Retina (tissue), 1 donor: ENCODE results near the gene WDR36.
A peak's percentile ranks its signal among the peaks of the same experiment; 100 is the strongest.
"Not testable (repeated sequence)": the region's sequence is repeated elsewhere in the genome, so short reads cannot be mapped to it uniquely, and the experiment has no call there.

Source experiments
- DNase-seq: peaks from one replicate; pipeline ENCODE4 v3.0.0-alpha.2; 2016

The WDR36 gene

GRCh38 chr5:111141471-111141870 lies 49.3 kb downstream of the WDR36 start:
- not testable (repeated sequence) for DNase-seq

GRCh38 chr5:111142932-111143331 lies 50.8 kb downstream of the WDR36 start:
- no peak for DNase-seq

GRCh38 chr5:111143910-111144309 lies 51.8 kb downstream of the WDR36 start:
- DNase-seq: no peak

- no peak for DNase-seq
Measured at GRCh38 chr5:111144352-111144930, 52.3 kb downstream of the WDR36 start.

GRCh38 chr5:111146053-111146452 lies 53.9 kb downstream of the WDR36 start:
- DNase-seq: no peak

- no peak for DNase-seq
Measured at GRCh38 chr5:111147502-111147901, 55.4 kb downstream of the WDR36 start.

GRCh38 chr5:111151998-111152397 lies 59.9 kb downstream of the WDR36 start:
- DNase-seq: no peak

GRCh38 chr5:111153483-111153882 lies 61.3 kb downstream of the WDR36 start:
- DNase-seq: no peak

GRCh38 chr5:111153945-111154344 lies 61.8 kb downstream of the WDR36 start:
- no peak for DNase-seq

- DNase-seq: peak; percentile 57
Measured at GRCh38 chr5:111158105-111158744, 66.1 kb downstream of the WDR36 start.

GRCh38 chr5:111159845-111160244 lies 67.7 kb downstream of the WDR36 start:
- DNase-seq: no peak

- no peak for DNase-seq
Measured at GRCh38 chr5:111163000-111163399, 70.9 kb downstream of the WDR36 start.

- no peak for DNase-seq
Measured at GRCh38 chr5:111165058-111165457, 72.9 kb downstream of the WDR36 start.

GRCh38 chr5:111167551-111167950 lies 75.4 kb downstream of the WDR36 start:
- no peak for DNase-seq

GRCh38 chr5:111168608-111169007 lies 76.5 kb downstream of the WDR36 start:
- no peak for DNase-seq

GRCh38 chr5:111169269-111169668 lies 77.1 kb downstream of the WDR36 start:
- no peak for DNase-seq

GRCh38 chr5:111170279-111170678 lies 78.1 kb downstream of the WDR36 start:
- DNase-seq: no peak

GRCh38 chr5:111172504-111172903 lies 80.4 kb downstream of the WDR36 start:
- no peak for DNase-seq

GRCh38 chr5:111173476-111173875 lies 81.3 kb downstream of the WDR36 start:
- DNase-seq: no peak
